Progenitor cell of endocrine pancreas (in vitro differentiated cells): ENCODE results near the gene ADIG. TPM values are rescaled to one million over a fixed set of nuclear protein-coding genes. Genes with fewer than 3 reads are reported as not detected.

Experiments
- DNase-seq: peaks from one replicate; pipeline ENCODE4 v3.0.0; 2021; ENCODE audit warnings: low spot score; ENCODE audit not compliant: unreplicated experiment
- H3K27ac Mint-ChIP-seq: 2 replicates; pipeline ENCODE4 v1.8.0; 2021; ENCODE audit warnings: mild to moderate bottlenecking, moderate library complexity, mixed read lengths
- H3K27me3 Mint-ChIP-seq: 2 replicates; pipeline ENCODE4 v1.8.0; 2021; ENCODE audit warnings: mixed read lengths
- H3K36me3 Mint-ChIP-seq: 2 replicates; pipeline ENCODE4 v1.8.0; 2022; ENCODE audit warnings: mixed read lengths; ENCODE audit not compliant: insufficient read depth
- H3K4me1 Mint-ChIP-seq: 2 replicates; pipeline ENCODE4 v1.8.0; 2021; ENCODE audit warnings: low read depth, mixed read lengths
- H3K4me3 Mint-ChIP-seq: 2 replicates; pipeline ENCODE4 v1.8.0; 2021; ENCODE audit warnings: low read depth, mild to moderate bottlenecking, moderate library complexity, mixed read lengths
- H3K9me3 Mint-ChIP-seq: 2 replicates; pipeline ENCODE4 v1.8.0; 2021; ENCODE audit warnings: low read depth, mixed read lengths
- CTCF ChIP-seq: fragments of 200-600 bp; sonication (generic); IDR thresholded peaks from one replicate; pipeline ENCODE4 v1.5.0; 2021; ENCODE audit warnings: antibody characterized with exemption, mild to moderate bottlenecking; ENCODE audit not compliant: unreplicated experiment
- total RNA-seq: library from RNA; stranded (reverse); gene quantifications from 2 replicates; pipeline ENCODE4 v1.2.1, GENCODE V29; 2021

Gene ADIG
- total RNA-seq, 1 donor from 2014 or later: not detected

- Mint-ChIP-seq H3K4me1 (no peaks in the 10 kb centered on the region), H3K36me3 (peaks cover 30% of the 10 kb centered on the region), H3K4me3 (no peak overlapping the region), H3K27me3 (no peaks in the 10 kb centered on the region), H3K27ac (no peak overlapping the region), H3K9me3 (no peaks in the 10 kb centered on the region)
- DNase-seq: no peak
- no peak for TF ChIP-seq CTCF
Measured at GRCh38 chr20:38559764-38560163, 21.2 kb upstream of the ADIG start.

- H3K9me3 Mint-ChIP-seq: no peaks in the 10 kb centered on the region
- no peaks in the 10 kb centered on the region for H3K4me1 Mint-ChIP-seq
- peaks cover 16% of the 10 kb centered on the region for H3K36me3 Mint-ChIP-seq
- DNase-seq: no peak
- no peak for TF ChIP-seq CTCF
- H3K27me3 Mint-ChIP-seq: no peaks in the 10 kb centered on the region
- no peak overlapping the region for H3K27ac Mint-ChIP-seq
- H3K4me3 Mint-ChIP-seq: no peak overlapping the region
Measured at GRCh38 chr20:38563802-38564431, 17.1 kb upstream of the ADIG start.

GRCh38 chr20:38564680-38565079 lies 16.3 kb upstream of the ADIG start:
- Mint-ChIP-seq H3K27me3 (no peaks in the 10 kb centered on the region), H3K36me3 (peaks cover 12% of the 10 kb centered on the region), H3K4me1 (no peaks in the 10 kb centered on the region), H3K9me3 (no peaks in the 10 kb centered on the region), H3K4me3 (no peak overlapping the region), H3K27ac (no peak overlapping the region)
- no peak for DNase-seq
- no peak for TF ChIP-seq CTCF

GRCh38 chr20:38566036-38566598 lies 14.9 kb upstream of the ADIG start:
- H3K36me3 Mint-ChIP-seq: peaks cover 9% of the 10 kb centered on the region
- H3K9me3 Mint-ChIP-seq: no peaks in the 10 kb centered on the region
- H3K4me1 Mint-ChIP-seq: no peaks in the 10 kb centered on the region
- TF ChIP-seq CTCF: no peak
- no peak for DNase-seq
- H3K27ac Mint-ChIP-seq: no peak overlapping the region
- H3K4me3 Mint-ChIP-seq: no peak overlapping the region
- H3K27me3 Mint-ChIP-seq: no peaks in the 10 kb centered on the region

GRCh38 chr20:38569747-38570525 lies 11.1 kb upstream of the ADIG start:
- Mint-ChIP-seq H3K27ac (no peak overlapping the region), H3K4me1 (no peaks in the 10 kb centered on the region), H3K9me3 (no peaks in the 10 kb centered on the region), H3K4me3 (no peak overlapping the region), H3K27me3 (no peaks in the 10 kb centered on the region), H3K36me3 (peaks cover 5% of the 10 kb centered on the region)
- DNase-seq: no peak
- TF ChIP-seq CTCF: no peak
